ENCODE results near the gene ACRV1. TPM values are rescaled to one million over a fixed set of nuclear protein-coding genes. Genes with fewer than 3 reads are reported as not detected.
A peak's percentile ranks its signal among the peaks of the same experiment; 100 is the strongest.

Gene ACRV1, protein sequence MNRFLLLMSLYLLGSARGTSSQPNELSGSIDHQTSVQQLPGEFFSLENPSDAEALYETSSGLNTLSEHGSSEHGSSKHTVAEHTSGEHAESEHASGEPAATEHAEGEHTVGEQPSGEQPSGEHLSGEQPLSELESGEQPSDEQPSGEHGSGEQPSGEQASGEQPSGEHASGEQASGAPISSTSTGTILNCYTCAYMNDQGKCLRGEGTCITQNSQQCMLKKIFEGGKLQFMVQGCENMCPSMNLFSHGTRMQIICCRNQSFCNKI
- total RNA-seq (ENCODE audit: low replicate concordance) = 0.47 and 0.56 TPM in 2 replicates

DNA sequence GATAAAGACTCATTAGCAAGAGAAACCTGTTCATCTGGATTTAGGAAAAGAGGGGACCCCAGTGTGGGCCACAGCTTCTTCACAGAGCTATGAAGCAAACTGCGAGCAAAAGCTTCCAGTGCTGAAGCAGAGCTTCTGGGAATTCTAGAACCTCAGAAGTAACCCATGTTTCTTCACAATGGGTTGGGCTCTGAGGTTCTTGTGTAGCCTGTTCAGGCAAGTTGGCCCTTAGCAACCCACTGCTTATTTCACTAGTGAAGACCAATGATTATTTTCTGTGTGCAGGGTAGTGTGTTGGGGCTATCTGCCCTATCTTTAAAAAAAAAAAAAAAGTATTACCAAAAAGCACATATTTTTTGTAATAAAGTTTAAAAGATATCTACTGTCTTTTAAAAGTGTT, at the start of gene ACRV1:
Gene ACRV1 (minus strand): TSS at position 101 of the 400 bp plus-strand sequence. CDS start 67 bp downstream, at position 34.
- no peak for TF ChIP-seq EZH2 (IDR thresholded peaks at IDR 0.05)
- no peak for TF ChIP-seq EZH2phosphoT487 (IDR thresholded peaks at IDR 0.05)
- TF ChIP-seq, protein P1, sequence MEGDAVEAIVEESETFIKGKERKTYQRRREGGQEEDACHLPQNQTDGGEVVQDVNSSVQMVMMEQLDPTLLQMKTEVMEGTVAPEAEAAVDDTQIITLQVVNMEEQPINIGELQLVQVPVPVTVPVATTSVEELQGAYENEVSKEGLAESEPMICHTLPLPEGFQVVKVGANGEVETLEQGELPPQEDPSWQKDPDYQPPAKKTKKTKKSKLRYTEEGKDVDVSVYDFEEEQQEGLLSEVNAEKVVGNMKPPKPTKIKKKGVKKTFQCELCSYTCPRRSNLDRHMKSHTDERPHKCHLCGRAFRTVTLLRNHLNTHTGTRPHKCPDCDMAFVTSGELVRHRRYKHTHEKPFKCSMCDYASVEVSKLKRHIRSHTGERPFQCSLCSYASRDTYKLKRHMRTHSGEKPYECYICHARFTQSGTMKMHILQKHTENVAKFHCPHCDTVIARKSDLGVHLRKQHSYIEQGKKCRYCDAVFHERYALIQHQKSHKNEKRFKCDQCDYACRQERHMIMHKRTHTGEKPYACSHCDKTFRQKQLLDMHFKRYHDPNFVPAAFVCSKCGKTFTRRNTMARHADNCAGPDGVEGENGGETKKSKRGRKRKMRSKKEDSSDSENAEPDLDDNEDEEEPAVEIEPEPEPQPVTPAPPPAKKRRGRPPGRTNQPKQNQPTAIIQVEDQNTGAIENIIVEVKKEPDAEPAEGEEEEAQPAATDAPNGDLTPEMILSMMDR (IDR thresholded peaks at IDR 0.05) = no peak
- Histone ChIP-seq H3K4me1 (no peaks in the 10 kb centered on the region), H2AFZ (replicated peaks) (no peak within 1 kb of the TSS), H3F3A (ENCODE audit: low read depth) (no peaks in the 10 kb centered on the region), H3K4me2 (no peak within 1 kb of the TSS), H3K27me3 (no peaks in the 10 kb centered on the region), H3K27ac (no peak within 1 kb of the TSS), H3K4me3 (no peak within 1 kb of the TSS), H3K79me2 (ENCODE audit: low read depth) (no peaks in the 10 kb centered on the region), H3K9me3 (ENCODE audit: low read depth) (no peaks in the 10 kb centered on the region), H3K36me3 (peaks cover 4% of the 10 kb centered on the region), H4K20me1 (ENCODE audit: low read depth) (no peaks in the 10 kb centered on the region), H3K9ac (no peak within 1 kb of the TSS)
- no peaks in the 10 kb centered on the region for H3K4me1 Mint-ChIP-seq
- H3K27ac Mint-ChIP-seq = no peak within 1 kb of the TSS
- H3K27me3 Mint-ChIP-seq (ENCODE audit: insufficient read depth, low read depth) = no peaks in the 10 kb centered on the region
- no peaks in the 10 kb centered on the region for H3K9me3 Mint-ChIP-seq
- DNase-seq (ENCODE audit: low spot score) = no peak
- H3K36me3 Mint-ChIP-seq = peaks cover 33% of the 10 kb centered on the region
- H3K4me3 Mint-ChIP-seq = no peak within 1 kb of the TSS

DNA sequence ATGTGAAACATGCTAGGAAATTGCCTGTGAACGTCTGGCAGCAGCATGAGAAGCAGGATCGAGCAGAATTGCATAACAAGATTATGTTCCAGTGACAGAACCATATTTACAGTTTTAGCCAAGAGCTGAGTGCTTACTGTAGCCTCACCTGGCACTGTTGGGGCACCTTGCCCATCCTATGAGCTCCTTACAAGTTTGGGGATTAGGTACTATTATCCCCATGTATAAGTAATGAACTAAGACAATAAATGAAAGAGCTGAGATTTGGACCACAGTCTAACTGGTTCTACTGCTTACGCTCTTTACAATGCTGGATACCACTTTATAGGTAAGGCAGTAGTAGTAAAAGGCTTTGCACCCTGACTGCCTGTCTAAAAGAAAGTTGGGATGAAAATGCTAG, 48.3 kb upstream of the ACRV1 start:
- peaks cover 3% of the 10 kb centered on the region for H3K27me3 Mint-ChIP-seq (ENCODE audit: insufficient read depth, low read depth)
- TF ChIP-seq EZH2 (IDR thresholded peaks at IDR 0.05) (no peak), EZH2phosphoT487 (IDR thresholded peaks at IDR 0.05) (no peak)
- TF ChIP-seq, protein P1 (IDR thresholded peaks at IDR 0.05) = no peak
- no peak overlapping the region for H3K4me3 Mint-ChIP-seq
- Histone ChIP-seq H4K20me1 (ENCODE audit: low read depth) (no peaks in the 10 kb centered on the region), H3K4me1 (peaks cover 7% of the 10 kb centered on the region), H3F3A (ENCODE audit: low read depth) (peaks cover 3% of the 10 kb centered on the region), H3K4me3 (no peak overlapping the region), H3K79me2 (ENCODE audit: low read depth) (no peaks in the 10 kb centered on the region), H3K36me3 (no peaks in the 10 kb centered on the region), H2AFZ (replicated peaks) (no peak overlapping the region), H3K27ac (no peak overlapping the region), H3K27me3 (no peaks in the 10 kb centered on the region), H3K9me3 (ENCODE audit: low read depth) (no peaks in the 10 kb centered on the region), H3K4me2 (no peak overlapping the region), H3K9ac (no peak overlapping the region)
- no peaks in the 10 kb centered on the region for H3K4me1 Mint-ChIP-seq
- H3K9me3 Mint-ChIP-seq = no peaks in the 10 kb centered on the region
- no peak for DNase-seq (ENCODE audit: low spot score)
- no peak overlapping the region for H3K27ac Mint-ChIP-seq
- H3K36me3 Mint-ChIP-seq = no peaks in the 10 kb centered on the region

DNA sequence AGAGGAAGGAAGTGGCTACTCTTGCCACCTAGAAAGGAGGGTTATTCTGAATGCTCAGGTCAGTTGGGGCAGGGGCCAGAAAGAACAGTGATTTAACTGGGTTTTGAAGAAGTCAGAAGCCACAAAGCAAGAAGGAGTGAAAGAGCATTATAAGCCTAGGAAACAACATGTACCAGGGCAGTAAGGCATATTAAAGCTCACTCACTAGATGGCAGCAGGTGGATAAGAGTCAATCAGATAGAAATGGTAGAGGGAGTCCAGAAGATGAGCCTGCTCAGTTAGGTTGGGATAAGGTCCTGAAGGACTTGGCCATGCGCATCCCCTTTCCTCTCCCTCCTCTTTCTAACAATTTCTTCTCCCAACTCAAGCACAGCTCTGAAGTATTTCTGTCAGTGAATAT, 43.5 kb upstream of the ACRV1 start:
- Histone ChIP-seq H3K36me3 (no peaks in the 10 kb centered on the region), H3K79me2 (ENCODE audit: low read depth) (no peaks in the 10 kb centered on the region), H3K9ac (no peak overlapping the region), H3K9me3 (ENCODE audit: low read depth) (no peaks in the 10 kb centered on the region), H2AFZ (replicated peaks) (no peak overlapping the region), H3K27me3 (no peaks in the 10 kb centered on the region), H3F3A (ENCODE audit: low read depth) (no peaks in the 10 kb centered on the region), H3K4me1 (no peaks in the 10 kb centered on the region), H4K20me1 (ENCODE audit: low read depth) (no peaks in the 10 kb centered on the region), H3K27ac (no peak overlapping the region), H3K4me2 (no peak overlapping the region), H3K4me3 (no peak overlapping the region)
- no peaks in the 10 kb centered on the region for H3K4me1 Mint-ChIP-seq
- DNase-seq (ENCODE audit: low spot score) = peak; percentile 34
- no peak overlapping the region for H3K4me3 Mint-ChIP-seq
- no peaks in the 10 kb centered on the region for H3K9me3 Mint-ChIP-seq
- H3K27ac Mint-ChIP-seq = no peak overlapping the region
- H3K27me3 Mint-ChIP-seq (ENCODE audit: insufficient read depth, low read depth) = peaks cover 8% of the 10 kb centered on the region
- H3K36me3 Mint-ChIP-seq = no peaks in the 10 kb centered on the region
- TF ChIP-seq, protein P1 (IDR thresholded peaks at IDR 0.05) = peak; percentile 47
- no peak for TF ChIP-seq EZH2phosphoT487 (IDR thresholded peaks at IDR 0.05)

All from neural progenitor cell (in vitro differentiated cells).